Activated naive CD4-positive, alpha-beta T cell treated with anti-CD3 and anti-CD28 coated beads, Interleukin-2, amount 50 U/mL, for 24 hours (primary cell): ENCODE results near the gene MAPK4.
"Not testable (repeated sequence)": the region's sequence is repeated elsewhere in the genome, so short reads cannot be mapped to it uniquely, and the experiment has no call there.

Source experiments
- H3K27ac Mint-ChIP-seq: one replicate; pipeline ENCODE4 v1.8.0; 2021; ENCODE audit warnings: mild to moderate bottlenecking, mixed read lengths
- H3K27me3 Mint-ChIP-seq: one replicate; pipeline ENCODE4 v1.8.0; 2021; ENCODE audit warnings: mixed read lengths
- H3K36me3 Mint-ChIP-seq: one replicate; pipeline ENCODE4 v1.8.0; 2021; ENCODE audit warnings: mixed read lengths
- H3K4me1 Mint-ChIP-seq: one replicate; pipeline ENCODE4 v1.8.0; 2021; ENCODE audit warnings: mixed read lengths
- H3K4me3 Mint-ChIP-seq: one replicate; pipeline ENCODE4 v1.8.0; 2021; ENCODE audit warnings: mild to moderate bottlenecking, mixed read lengths
- H3K9me3 Mint-ChIP-seq: one replicate; pipeline ENCODE4 v1.8.0; 2021; ENCODE audit warnings: mixed read lengths

MAPK4 gene

GRCh38 chr18:50606609-50607008, 46.7 kb downstream of the MAPK4 start:
- Mint-ChIP-seq H3K36me3 (no peaks in the 10 kb centered on the region), H3K9me3 (peaks cover 3% of the 10 kb centered on the region), H3K27ac (no peak overlapping the region), H3K4me1 (no peaks in the 10 kb centered on the region), H3K4me3 (no peak overlapping the region), H3K27me3 (peaks cover 2% of the 10 kb centered on the region)

- Mint-ChIP-seq H3K9me3 (no peaks in the 10 kb centered on the region), H3K27me3 (peaks cover 2% of the 10 kb centered on the region), H3K27ac (no peak overlapping the region), H3K36me3 (no peaks in the 10 kb centered on the region), H3K4me1 (no peaks in the 10 kb centered on the region), H3K4me3 (no peak overlapping the region)
Observed at GRCh38 chr18:50607378-50607926, 47.6 kb downstream of the MAPK4 start.

GRCh38 chr18:50609171-50609570, 49.3 kb downstream of the MAPK4 start:
- H3K27ac Mint-ChIP-seq, H3K4me3 Mint-ChIP-seq, H3K4me1 Mint-ChIP-seq, H3K27me3 Mint-ChIP-seq, H3K36me3 Mint-ChIP-seq, H3K9me3 Mint-ChIP-seq: not testable (repeated sequence)

- Mint-ChIP-seq H3K27me3 (peaks cover 2% of the 10 kb centered on the region), H3K9me3 (no peaks in the 10 kb centered on the region), H3K4me3 (no peak overlapping the region), H3K27ac (no peak overlapping the region), H3K36me3 (no peaks in the 10 kb centered on the region), H3K4me1 (no peaks in the 10 kb centered on the region)
Observed at GRCh38 chr18:50610349-50610748, 50.5 kb downstream of the MAPK4 start.

GRCh38 chr18:50611529-50611941, 51.6 kb downstream of the MAPK4 start:
- Mint-ChIP-seq H3K9me3 (no peaks in the 10 kb centered on the region), H3K4me1 (no peaks in the 10 kb centered on the region), H3K27ac (no peak overlapping the region), H3K36me3 (no peaks in the 10 kb centered on the region), H3K4me3 (no peak overlapping the region), H3K27me3 (peaks cover 2% of the 10 kb centered on the region)

GRCh38 chr18:50614838-50615237, 55.0 kb downstream of the MAPK4 start:
- Mint-ChIP-seq H3K4me1 (no peaks in the 10 kb centered on the region), H3K36me3 (no peaks in the 10 kb centered on the region), H3K27ac (no peak overlapping the region), H3K4me3 (no peak overlapping the region), H3K27me3 (peaks cover 3% of the 10 kb centered on the region), H3K9me3 (no peaks in the 10 kb centered on the region)

GRCh38 chr18:50616484-50617048, 56.7 kb downstream of the MAPK4 start:
- H3K4me3 Mint-ChIP-seq: no peak overlapping the region
- H3K9me3 Mint-ChIP-seq: no peaks in the 10 kb centered on the region
- no peak overlapping the region for H3K27ac Mint-ChIP-seq
- H3K27me3 Mint-ChIP-seq: peaks cover 5% of the 10 kb centered on the region
- no peaks in the 10 kb centered on the region for H3K4me1 Mint-ChIP-seq
- H3K36me3 Mint-ChIP-seq: no peaks in the 10 kb centered on the region

- Mint-ChIP-seq H3K4me3 (no peak overlapping the region), H3K27ac (no peak overlapping the region), H3K27me3 (peaks cover 4% of the 10 kb centered on the region), H3K4me1 (no peaks in the 10 kb centered on the region), H3K36me3 (no peaks in the 10 kb centered on the region), H3K9me3 (no peaks in the 10 kb centered on the region)
Observed at GRCh38 chr18:50619861-50620275, 60.0 kb downstream of the MAPK4 start.

- Mint-ChIP-seq H3K27ac (no peak overlapping the region), H3K36me3 (no peaks in the 10 kb centered on the region)
Observed at GRCh38 chr18:50620319-50620718, 60.4 kb downstream of the MAPK4 start.

GRCh38 chr18:50621366-50621765, 61.5 kb downstream of the MAPK4 start:
- H3K9me3 Mint-ChIP-seq: no peaks in the 10 kb centered on the region
- H3K27me3 Mint-ChIP-seq: peaks cover 2% of the 10 kb centered on the region
- no peak overlapping the region for H3K27ac Mint-ChIP-seq
- no peaks in the 10 kb centered on the region for H3K4me1 Mint-ChIP-seq
- no peak overlapping the region for H3K4me3 Mint-ChIP-seq
- no peaks in the 10 kb centered on the region for H3K36me3 Mint-ChIP-seq

More at GRCh38 chr18:50620319-50620718, 60.4 kb downstream of the MAPK4 start:
- Mint-ChIP-seq H3K9me3 (no peaks in the 10 kb centered on the region), H3K4me1 (no peaks in the 10 kb centered on the region), H3K4me3 (no peak overlapping the region), H3K27me3 (peaks cover 2% of the 10 kb centered on the region)

- no peaks in the 10 kb centered on the region for H3K36me3 Mint-ChIP-seq
- peaks cover 2% of the 10 kb centered on the region for H3K27me3 Mint-ChIP-seq
- no peak overlapping the region for H3K27ac Mint-ChIP-seq
- no peak overlapping the region for H3K4me3 Mint-ChIP-seq
- H3K4me1 Mint-ChIP-seq: no peaks in the 10 kb centered on the region
- no peaks in the 10 kb centered on the region for H3K9me3 Mint-ChIP-seq
Observed at GRCh38 chr18:50622320-50622719, 62.4 kb downstream of the MAPK4 start.

GRCh38 chr18:50622865-50623393, 63.0 kb downstream of the MAPK4 start:
- Mint-ChIP-seq H3K4me1 (no peaks in the 10 kb centered on the region), H3K27me3 (peaks cover 1% of the 10 kb centered on the region), H3K27ac (no peak overlapping the region), H3K36me3 (no peaks in the 10 kb centered on the region), H3K9me3 (no peaks in the 10 kb centered on the region), H3K4me3 (no peak overlapping the region)

- Mint-ChIP-seq H3K4me3 (no peak overlapping the region), H3K36me3 (no peaks in the 10 kb centered on the region), H3K4me1 (no peaks in the 10 kb centered on the region), H3K27ac (no peak overlapping the region), H3K9me3 (no peaks in the 10 kb centered on the region), H3K27me3 (peaks cover 3% of the 10 kb centered on the region)
Observed at GRCh38 chr18:50623694-50624352, 63.9 kb downstream of the MAPK4 start.

GRCh38 chr18:50624981-50625380, 65.1 kb downstream of the MAPK4 start:
- no peaks in the 10 kb centered on the region for H3K9me3 Mint-ChIP-seq
- no peaks in the 10 kb centered on the region for H3K4me1 Mint-ChIP-seq
- no peak overlapping the region for H3K27ac Mint-ChIP-seq
- no peaks in the 10 kb centered on the region for H3K36me3 Mint-ChIP-seq
- H3K4me3 Mint-ChIP-seq: no peak overlapping the region
- peaks cover 3% of the 10 kb centered on the region for H3K27me3 Mint-ChIP-seq

- Mint-ChIP-seq H3K27ac (no peak overlapping the region), H3K4me1 (no peaks in the 10 kb centered on the region)
Observed at GRCh38 chr18:50626317-50626716, 66.4 kb downstream of the MAPK4 start.

More at GRCh38 chr18:50626317-50626716, 66.4 kb downstream of the MAPK4 start:
- no peak overlapping the region for H3K4me3 Mint-ChIP-seq
- H3K9me3 Mint-ChIP-seq: no peaks in the 10 kb centered on the region
- no peaks in the 10 kb centered on the region for H3K36me3 Mint-ChIP-seq
- H3K27me3 Mint-ChIP-seq: peaks cover 2% of the 10 kb centered on the region
